ENCODE results near the gene CHDH.

Gene CHDH

GRCh38 chr3:53808496-53808895, 37.7 kb downstream of the CHDH start:
- DNase-seq (ENCODE audit: low read depth): no peak

GRCh38 chr3:53807117-53807810, 39.0 kb downstream of the CHDH start:
- DNase-seq (ENCODE audit: low read depth): no peak

- DNase-seq (ENCODE audit: low read depth): no peak
Observed at GRCh38 chr3:53806182-53807116, 39.8 kb downstream of the CHDH start.

GRCh38 chr3:53805463-53806159, 40.6 kb downstream of the CHDH start:
- no peak for DNase-seq (ENCODE audit: low read depth)

GRCh38 chr3:53804697-53805462, 41.3 kb downstream of the CHDH start:
- no peak for DNase-seq (ENCODE audit: low read depth)

GRCh38 chr3:53803816-53804695, 42.2 kb downstream of the CHDH start:
- no peak for DNase-seq (ENCODE audit: low read depth)

- no peak for DNase-seq (ENCODE audit: low read depth)
Observed at GRCh38 chr3:53803124-53803815, 42.9 kb downstream of the CHDH start.

- DNase-seq (ENCODE audit: low read depth): no peak
Observed at GRCh38 chr3:53802256-53802880, 43.9 kb downstream of the CHDH start.

- DNase-seq (ENCODE audit: low read depth): no peak
Observed at GRCh38 chr3:53801319-53801718, 44.9 kb downstream of the CHDH start.

- no peak for DNase-seq (ENCODE audit: low read depth)
Observed at GRCh38 chr3:53800041-53800906, 45.9 kb downstream of the CHDH start.

- no peak for DNase-seq (ENCODE audit: low read depth)
Observed at GRCh38 chr3:53799338-53799865, 46.8 kb downstream of the CHDH start.

- no peak for DNase-seq (ENCODE audit: low read depth)
Observed at GRCh38 chr3:53798144-53798543, 48.1 kb downstream of the CHDH start.

- DNase-seq (ENCODE audit: low read depth): no peak
Observed at GRCh38 chr3:53795789-53796560, 50.2 kb downstream of the CHDH start.

- no peak for DNase-seq (ENCODE audit: low read depth)
Observed at GRCh38 chr3:53795176-53795575, 51.0 kb downstream of the CHDH start.

GRCh38 chr3:53794597-53794996, 51.6 kb downstream of the CHDH start:
- no peak for DNase-seq (ENCODE audit: low read depth)

GRCh38 chr3:53792866-53793265, 53.4 kb downstream of the CHDH start:
- no peak for DNase-seq (ENCODE audit: low read depth)

- no peak for DNase-seq (ENCODE audit: low read depth)
Observed at GRCh38 chr3:53791317-53791716, 54.9 kb downstream of the CHDH start.

- no peak for DNase-seq (ENCODE audit: low read depth)
Observed at GRCh38 chr3:53790470-53790869, 55.7 kb downstream of the CHDH start.
